Renal cortical epithelial cell (primary cell): Measurements from ENCODE around the gene KPNA2. TPM values are rescaled to one million over a fixed set of nuclear protein-coding genes. Genes with fewer than 3 reads are reported as not detected.
"Not testable (repeated sequence)": the region's sequence is repeated elsewhere in the genome, so short reads cannot be mapped to it uniquely, and the experiment has no call there.

Experiments used
- DNase-seq: peaks from one replicate; pipeline ENCODE4 v3.0.0-alpha.2; 2011; ENCODE audit warnings: low read depth
- total RNA-seq: library from RNA; depleted of rRNA; stranded (reverse); fragments of >200 nt; gene quantifications from 2 replicates; pipeline ENCODE4 v1.2.3, GENCODE V29; 2014

The KPNA2 gene
- total RNA-seq, 1 donor from 2014 or later = 72.1 TPM

GRCh38 chr17:68057531-68057952 is 22.0 kb downstream of the KPNA2 start:
- DNase-seq = peak; percentile 41

GRCh38 chr17:68060336-68060735 is 24.8 kb downstream of the KPNA2 start:
- no peak for DNase-seq

GRCh38 chr17:68061512-68062313 is 26.2 kb downstream of the KPNA2 start:
- DNase-seq = no peak

GRCh38 chr17:68065366-68065765 is 29.8 kb downstream of the KPNA2 start:
- not testable (repeated sequence) for DNase-seq

- not testable (repeated sequence) for DNase-seq
Measured at GRCh38 chr17:68068512-68068911, 33.0 kb downstream of the KPNA2 start.

- not testable (repeated sequence) for DNase-seq
Measured at GRCh38 chr17:68070582-68071444, 35.3 kb downstream of the KPNA2 start.

GRCh38 chr17:68074279-68074678 is 38.7 kb downstream of the KPNA2 start:
- DNase-seq = no peak

- not testable (repeated sequence) for DNase-seq
Measured at GRCh38 chr17:68075953-68076607, 40.5 kb downstream of the KPNA2 start.

- DNase-seq = not testable (repeated sequence)
Measured at GRCh38 chr17:68077498-68077897, 42.0 kb downstream of the KPNA2 start.

- no peak for DNase-seq
Measured at GRCh38 chr17:68080411-68081150, 45.0 kb downstream of the KPNA2 start.

GRCh38 chr17:68081305-68082265 is 46.0 kb downstream of the KPNA2 start:
- DNase-seq = not testable (repeated sequence)

- no peak for DNase-seq
Measured at GRCh38 chr17:68085771-68086381, 50.3 kb downstream of the KPNA2 start.

- DNase-seq = not testable (repeated sequence)
Measured at GRCh38 chr17:68086666-68087065, 51.1 kb downstream of the KPNA2 start.

GRCh38 chr17:68087131-68087623 is 51.6 kb downstream of the KPNA2 start:
- not testable (repeated sequence) for DNase-seq

GRCh38 chr17:68087851-68088250 is 52.3 kb downstream of the KPNA2 start:
- DNase-seq = no peak

GRCh38 chr17:68089881-68090280 is 54.3 kb downstream of the KPNA2 start:
- peak; percentile 68 for DNase-seq

GRCh38 chr17:68094481-68095078 is 59.0 kb downstream of the KPNA2 start:
- no peak for DNase-seq

- no peak for DNase-seq
Measured at GRCh38 chr17:68095205-68095811, 59.8 kb downstream of the KPNA2 start.

- DNase-seq = no peak
Measured at GRCh38 chr17:68096111-68096510, 60.6 kb downstream of the KPNA2 start.
